Measurements from ENCODE around the gene NLN.
"Not testable (repeated sequence)": the region's sequence is repeated elsewhere in the genome, so short reads cannot be mapped to it uniquely, and the experiment has no call there.

Gene NLN

GRCh38 chr5:65840071-65840470 is 118.1 kb downstream of the NLN start:
- no peak overlapping the region for H3K4me3 ChIP-seq (ENCODE audit: low read length)
- no peak for TF ChIP-seq CTCF (conservative IDR thresholded peaks at IDR 0.05; ENCODE audit: low read depth, low read length)
- DNase-seq (ENCODE audit: low read depth), result no peak

GRCh38 chr5:65844763-65845162 is 122.8 kb downstream of the NLN start:
- not testable (repeated sequence) for DNase-seq (ENCODE audit: low read depth); H3K4me3 ChIP-seq (ENCODE audit: low read length)

GRCh38 chr5:65846101-65846500 is 124.1 kb downstream of the NLN start:
- DNase-seq (ENCODE audit: low read depth), result no peak
- H3K4me3 ChIP-seq (ENCODE audit: low read length), result no peak overlapping the region
- no peak for TF ChIP-seq CTCF (conservative IDR thresholded peaks at IDR 0.05; ENCODE audit: low read depth, low read length)

GRCh38 chr5:65847019-65847418 is 125.0 kb downstream of the NLN start:
- not testable (repeated sequence) for DNase-seq (ENCODE audit: low read depth); H3K4me3 ChIP-seq (ENCODE audit: low read length)

- DNase-seq (ENCODE audit: low read depth), result not testable (repeated sequence)
Measured at GRCh38 chr5:65849918-65850317, 127.9 kb downstream of the NLN start.

DNA sequence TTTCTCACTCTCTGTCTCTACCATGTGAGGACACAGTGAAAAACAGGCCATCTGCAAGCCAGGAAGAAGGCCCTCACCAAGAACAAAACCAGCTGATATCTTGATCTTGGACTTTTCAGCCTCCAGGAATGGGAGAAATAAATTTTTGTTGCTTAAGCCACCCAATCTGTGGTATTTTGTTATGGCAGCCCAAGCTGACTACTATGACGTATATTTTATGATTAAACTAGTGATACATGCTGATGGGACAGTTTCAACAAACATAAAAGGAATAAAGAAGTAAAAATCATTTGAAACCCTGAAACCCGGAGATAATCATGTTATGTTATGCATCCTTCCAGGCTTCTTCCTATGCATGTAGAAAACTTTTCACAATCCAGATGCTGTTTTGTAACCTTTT is 132.9 kb downstream of the NLN start:
- TF ChIP-seq CTCF (conservative IDR thresholded peaks at IDR 0.05; ENCODE audit: low read depth, low read length), result no peak
- no peak for DNase-seq (ENCODE audit: low read depth)
- no peak overlapping the region for H3K4me3 ChIP-seq (ENCODE audit: low read length)

More at GRCh38 chr5:65849918-65850317, 127.9 kb downstream of the NLN start:
- not testable (repeated sequence) for H3K4me3 ChIP-seq (ENCODE audit: low read length)

GRCh38 chr5:65855766-65856315 is 133.8 kb downstream of the NLN start:
- no peak overlapping the region for H3K4me3 ChIP-seq (ENCODE audit: low read length)
- no peak for DNase-seq (ENCODE audit: low read depth)
- no peak for TF ChIP-seq CTCF (conservative IDR thresholded peaks at IDR 0.05; ENCODE audit: low read depth, low read length)

DNA sequence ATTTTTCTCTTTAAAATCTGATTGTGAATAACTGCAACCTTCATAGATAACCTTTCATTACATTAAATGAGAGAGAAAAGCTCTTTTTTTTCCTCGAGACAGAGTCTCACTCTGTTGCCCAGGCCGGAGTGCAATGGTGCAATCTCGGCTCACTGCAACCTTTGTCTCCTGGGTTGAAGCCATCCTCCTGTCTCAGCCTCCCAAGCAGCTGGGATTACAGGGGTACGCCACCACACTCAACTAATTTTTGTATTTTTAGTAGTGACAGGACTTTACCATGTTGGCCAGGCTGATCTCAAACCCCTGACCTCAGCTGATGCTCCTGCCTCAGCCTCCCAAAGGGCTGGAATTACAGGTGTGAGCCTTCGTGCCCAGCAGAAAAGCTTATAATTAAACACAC is 134.5 kb downstream of the NLN start:
- no peak for DNase-seq (ENCODE audit: low read depth)
- no peak for TF ChIP-seq CTCF (conservative IDR thresholded peaks at IDR 0.05; ENCODE audit: low read depth, low read length)
- H3K4me3 ChIP-seq (ENCODE audit: low read length), result no peak overlapping the region

- H3K4me3 ChIP-seq (ENCODE audit: low read length), result no peak overlapping the region
- no peak for DNase-seq (ENCODE audit: low read depth)
- TF ChIP-seq CTCF (conservative IDR thresholded peaks at IDR 0.05; ENCODE audit: low read depth, low read length), result no peak
Measured at GRCh38 chr5:65858316-65858715, 136.3 kb downstream of the NLN start.
